Right lobe of liver (tissue), 4 donors: ENCODE results near the gene POMGNT1.
"Not testable (repeated sequence)": the region's sequence is repeated elsewhere in the genome, so short reads cannot be mapped to it uniquely, and the experiment has no call there.

ENCODE experiments used
- POLR2A ChIP-seq: fragments of 450-650 bp; IDR thresholded peaks from one replicate; pipeline ENCODE4 v1.6.1; 2017; ENCODE audit warnings: antibody characterized with exemption, mild to moderate bottlenecking
- TF ChIP-seq, protein P1 (sequence below), 4 donors: fragments of 200-600 bp in 3 of 4; fragments of 450-650 bp in 1 of 4; IDR thresholded peaks; one replicate each; pipeline versions ENCODE4 v1.5.1 to v1.8.0; 2016 to 2022; ENCODE audit warnings: antibody characterized with exemption in 4 of 4, mild to moderate bottlenecking in 2 of 4
- donor health status: DM: no; HTN: no; CAD: no.
- donor health status: DM: no; HTN: no; CAD: no.
- donor health status: DM: no; HTN: yes; CAD: no.

DNA sequence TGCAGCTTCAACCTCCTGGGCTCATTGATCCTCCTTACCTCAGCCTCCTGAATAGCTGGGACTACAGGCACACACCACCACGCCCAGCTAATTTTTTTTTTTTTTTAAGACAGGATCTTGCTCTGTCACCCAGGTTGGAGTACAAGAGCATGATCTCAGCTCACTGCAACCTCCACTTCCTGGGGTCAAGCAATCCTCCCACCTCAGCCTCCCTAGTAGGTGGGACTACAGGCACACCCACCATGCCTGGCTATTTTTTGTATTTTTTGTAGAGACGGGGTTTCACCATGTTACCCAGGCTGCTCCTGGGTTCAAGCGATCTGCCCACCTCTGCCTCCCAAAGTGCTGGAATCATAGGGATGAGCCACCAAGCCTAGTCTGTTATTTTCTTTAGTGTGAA lies 45.6 kb upstream of the POMGNT1 start:
- TF ChIP-seq, protein P1, sequence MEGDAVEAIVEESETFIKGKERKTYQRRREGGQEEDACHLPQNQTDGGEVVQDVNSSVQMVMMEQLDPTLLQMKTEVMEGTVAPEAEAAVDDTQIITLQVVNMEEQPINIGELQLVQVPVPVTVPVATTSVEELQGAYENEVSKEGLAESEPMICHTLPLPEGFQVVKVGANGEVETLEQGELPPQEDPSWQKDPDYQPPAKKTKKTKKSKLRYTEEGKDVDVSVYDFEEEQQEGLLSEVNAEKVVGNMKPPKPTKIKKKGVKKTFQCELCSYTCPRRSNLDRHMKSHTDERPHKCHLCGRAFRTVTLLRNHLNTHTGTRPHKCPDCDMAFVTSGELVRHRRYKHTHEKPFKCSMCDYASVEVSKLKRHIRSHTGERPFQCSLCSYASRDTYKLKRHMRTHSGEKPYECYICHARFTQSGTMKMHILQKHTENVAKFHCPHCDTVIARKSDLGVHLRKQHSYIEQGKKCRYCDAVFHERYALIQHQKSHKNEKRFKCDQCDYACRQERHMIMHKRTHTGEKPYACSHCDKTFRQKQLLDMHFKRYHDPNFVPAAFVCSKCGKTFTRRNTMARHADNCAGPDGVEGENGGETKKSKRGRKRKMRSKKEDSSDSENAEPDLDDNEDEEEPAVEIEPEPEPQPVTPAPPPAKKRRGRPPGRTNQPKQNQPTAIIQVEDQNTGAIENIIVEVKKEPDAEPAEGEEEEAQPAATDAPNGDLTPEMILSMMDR (IDR thresholded peaks at IDR 0.05) = not testable (repeated sequence)
- not testable (repeated sequence) for TF ChIP-seq POLR2A
